Inflammatory macrophage treated with lipopolysaccharide for 4 hours (primary cell): ENCODE measurements around the gene NOL9.

ENCODE experiments used
- DNase-seq: peaks from one replicate; pipeline ENCODE4 v3.0.0-alpha.2; 2020

NOL9 gene

GRCh38 chr1:6588893-6589520 lies 34.7 kb upstream of the NOL9 start:
- DNase-seq, result peak; percentile 83

- DNase-seq, result no peak
Measured at GRCh38 chr1:6588128-6588892, 34.0 kb upstream of the NOL9 start.

DNA sequence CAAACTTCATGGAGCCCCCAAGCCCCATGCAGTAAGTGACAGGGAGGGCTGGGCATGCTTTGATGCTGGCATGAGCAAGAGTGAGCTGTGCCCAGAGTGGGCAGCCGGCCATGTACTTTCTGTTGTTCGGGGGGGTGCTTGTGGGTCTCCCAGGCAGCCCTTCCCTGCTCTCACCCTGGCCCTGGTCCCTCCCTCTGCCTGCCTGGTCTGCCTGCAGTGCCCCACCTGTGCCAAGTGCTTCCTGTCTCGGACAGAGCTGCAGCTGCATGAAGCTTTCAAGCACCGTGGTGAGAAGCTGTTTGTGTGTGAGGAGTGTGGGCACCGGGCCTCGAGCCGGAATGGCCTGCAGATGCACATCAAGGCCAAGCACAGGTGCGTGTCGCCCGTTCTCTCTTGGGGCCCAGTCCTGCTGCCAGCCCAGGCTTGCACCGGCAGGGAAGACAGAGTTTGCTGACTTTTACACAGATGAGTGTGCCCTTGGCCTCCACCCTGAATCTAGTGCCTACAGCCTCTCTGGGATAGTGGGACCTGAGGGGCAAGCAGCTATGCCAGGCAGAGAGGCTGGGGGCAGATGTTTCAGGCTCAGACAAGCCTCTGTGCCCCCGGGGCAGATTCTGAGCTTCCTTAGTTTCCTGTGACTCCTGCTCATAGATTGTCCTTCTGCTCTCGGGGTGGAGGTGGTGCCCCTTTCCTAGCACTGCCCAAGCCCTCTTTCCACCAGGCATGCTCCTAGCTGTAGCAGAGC lies 33.1 kb upstream of the NOL9 start:
- DNase-seq, result no peak

DNA sequence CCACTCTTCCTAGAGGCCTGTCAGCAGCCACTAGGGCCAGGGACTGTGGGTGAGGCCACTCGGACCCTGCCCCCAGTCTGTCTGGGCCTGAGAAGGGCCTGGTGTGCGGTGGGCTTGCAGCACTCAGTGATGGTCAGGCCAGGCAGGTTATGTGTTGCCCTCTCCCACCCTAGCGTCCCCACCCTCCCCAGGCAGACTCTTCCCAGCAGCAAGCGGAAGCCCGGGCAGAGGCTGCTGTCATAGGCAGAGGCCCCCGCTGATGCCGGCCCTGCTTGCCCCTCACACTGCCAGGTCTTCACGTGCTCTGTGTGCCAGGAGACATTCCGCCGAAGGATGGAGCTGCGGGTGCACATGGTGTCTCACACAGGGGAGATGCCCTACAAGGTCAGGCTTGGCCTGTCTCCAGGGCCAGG lies 32.1 kb upstream of the NOL9 start:
- no peak for DNase-seq

- no peak for DNase-seq
Measured at GRCh38 chr1:6585841-6586240, 31.5 kb upstream of the NOL9 start.

- no peak for DNase-seq
Measured at GRCh38 chr1:6585081-6585722, 30.9 kb upstream of the NOL9 start.

- DNase-seq, result no peak
Measured at GRCh38 chr1:6584126-6585080, 30.1 kb upstream of the NOL9 start.

GRCh38 chr1:6582370-6582769 lies 28.1 kb upstream of the NOL9 start:
- no peak for DNase-seq

DNA sequence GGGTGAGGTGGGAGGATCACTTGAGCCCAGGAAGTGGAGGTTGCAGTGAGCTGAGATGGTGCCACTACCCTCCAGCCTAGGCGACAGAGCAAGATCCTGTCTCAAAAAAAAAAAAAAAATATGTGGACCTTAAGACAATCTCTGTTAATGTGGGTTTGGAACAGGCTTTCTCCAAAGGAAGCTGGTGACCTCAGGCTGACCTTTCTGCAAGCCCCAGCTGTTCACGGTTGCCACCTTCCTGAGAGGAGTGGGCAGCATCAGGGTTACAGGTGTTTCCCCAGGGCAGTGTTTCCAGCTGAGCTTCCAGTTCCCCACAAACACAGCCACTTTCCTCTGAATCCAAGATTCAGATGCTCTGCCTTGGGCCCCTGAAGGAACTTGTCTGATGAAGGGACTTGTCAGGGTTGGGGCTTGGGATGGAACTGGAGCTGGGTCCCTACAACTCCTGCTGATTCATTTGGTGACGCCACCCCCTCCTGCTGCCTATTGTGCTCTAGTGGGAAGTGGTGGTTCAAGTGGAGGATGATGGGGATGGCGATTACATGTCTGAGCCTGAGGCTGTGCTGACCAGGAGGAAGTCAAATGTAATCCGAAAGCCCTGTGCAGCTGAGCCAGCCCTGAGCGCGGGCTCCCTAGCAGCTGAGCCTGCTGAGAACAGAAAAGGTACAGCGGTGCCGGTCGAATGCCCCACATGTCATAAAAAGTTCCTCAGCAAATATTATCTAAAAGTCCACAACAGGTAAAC lies 27.4 kb upstream of the NOL9 start:
- DNase-seq, result peak; percentile 89

GRCh38 chr1:6580593-6581409 lies 26.5 kb upstream of the NOL9 start:
- peak; percentile 41 for DNase-seq

DNA sequence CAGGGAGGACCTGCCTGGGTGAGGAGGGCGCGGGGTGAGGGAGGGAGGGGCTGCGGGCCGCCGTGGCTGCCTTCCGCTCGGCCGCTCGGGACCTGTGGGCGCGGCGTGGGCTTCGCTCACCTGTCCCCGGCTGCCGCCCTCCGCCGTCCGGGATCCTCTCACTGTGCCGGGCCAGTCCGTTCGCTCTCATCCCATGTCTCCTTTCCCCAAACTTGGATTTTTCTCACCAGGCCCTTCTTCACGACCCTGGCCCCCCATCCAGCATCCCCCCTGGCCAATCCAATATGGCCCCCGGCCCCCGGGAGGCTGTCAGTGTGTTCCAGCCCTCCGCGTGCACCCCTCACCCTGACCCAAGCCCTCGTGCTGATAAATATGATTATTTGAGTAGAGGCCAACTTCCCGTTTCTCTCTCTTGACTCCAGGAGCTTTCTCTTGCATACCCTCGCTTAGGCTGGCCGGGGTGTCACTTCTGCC lies 25.8 kb upstream of the NOL9 start:
- DNase-seq, result peak; percentile 70

GRCh38 chr1:6579374-6580118 lies 25.2 kb upstream of the NOL9 start, which contains the start of gene ZBTB48:
Gene ZBTB48, plus strand, starts transcription at chr1:6579994. Its CDS starts 616 bp downstream, at chr1:6580610.
- peak; percentile 99 for DNase-seq

DNA sequence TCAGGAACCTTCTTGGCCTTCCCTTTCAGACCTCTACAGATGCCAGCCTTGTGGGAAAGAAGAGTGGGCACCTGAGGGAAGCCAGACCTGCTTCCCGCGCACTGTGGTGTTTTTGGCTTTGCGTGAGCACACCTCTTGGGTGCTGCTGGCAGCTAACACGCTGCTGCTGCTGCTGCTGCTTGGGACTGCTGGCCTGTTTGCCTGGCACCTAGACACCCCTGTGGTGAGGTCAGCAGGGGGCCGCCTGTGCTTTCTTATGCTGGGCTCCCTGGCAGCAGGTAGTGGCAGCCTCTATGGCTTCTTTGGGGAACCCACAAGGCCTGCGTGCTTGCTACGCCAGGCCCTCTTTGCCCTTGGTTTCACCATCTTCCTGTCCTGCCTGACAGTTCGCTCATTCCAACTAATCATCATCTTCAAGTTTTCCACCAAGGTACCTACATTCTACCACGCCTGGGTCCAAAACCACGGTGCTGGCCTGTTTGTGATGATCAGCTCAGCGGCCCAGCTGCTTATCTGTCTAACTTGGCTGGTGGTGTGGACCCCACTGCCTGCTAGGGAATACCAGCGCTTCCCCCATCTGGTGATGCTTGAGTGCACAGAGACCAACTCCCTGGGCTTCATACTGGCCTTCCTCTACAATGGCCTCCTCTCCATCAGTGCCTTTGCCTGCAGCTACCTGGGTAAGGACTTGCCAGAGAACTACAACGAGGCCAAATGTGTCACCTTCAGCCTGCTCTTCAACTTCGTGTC lies 24.5 kb upstream of the NOL9 start:
- no peak for DNase-seq

GRCh38 chr1:6577831-6578525 lies 23.7 kb upstream of the NOL9 start:
- no peak for DNase-seq

DNA sequence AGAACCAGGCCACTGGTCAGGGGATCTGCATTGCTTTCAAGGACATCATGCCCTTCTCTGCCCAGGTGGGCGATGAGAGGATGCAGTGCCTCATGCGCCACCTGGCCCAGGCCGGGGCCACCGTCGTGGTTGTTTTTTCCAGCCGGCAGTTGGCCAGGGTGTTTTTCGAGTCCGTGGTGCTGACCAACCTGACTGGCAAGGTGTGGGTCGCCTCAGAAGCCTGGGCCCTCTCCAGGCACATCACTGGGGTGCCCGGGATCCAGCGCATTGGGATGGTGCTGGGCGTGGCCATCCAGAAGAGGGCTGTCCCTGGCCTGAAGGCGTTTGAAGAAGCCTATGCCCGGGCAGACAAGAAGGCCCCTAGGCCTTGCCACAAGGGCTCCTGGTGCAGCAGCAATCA lies 20.5 kb upstream of the NOL9 start:
- DNase-seq, result no peak

DNA sequence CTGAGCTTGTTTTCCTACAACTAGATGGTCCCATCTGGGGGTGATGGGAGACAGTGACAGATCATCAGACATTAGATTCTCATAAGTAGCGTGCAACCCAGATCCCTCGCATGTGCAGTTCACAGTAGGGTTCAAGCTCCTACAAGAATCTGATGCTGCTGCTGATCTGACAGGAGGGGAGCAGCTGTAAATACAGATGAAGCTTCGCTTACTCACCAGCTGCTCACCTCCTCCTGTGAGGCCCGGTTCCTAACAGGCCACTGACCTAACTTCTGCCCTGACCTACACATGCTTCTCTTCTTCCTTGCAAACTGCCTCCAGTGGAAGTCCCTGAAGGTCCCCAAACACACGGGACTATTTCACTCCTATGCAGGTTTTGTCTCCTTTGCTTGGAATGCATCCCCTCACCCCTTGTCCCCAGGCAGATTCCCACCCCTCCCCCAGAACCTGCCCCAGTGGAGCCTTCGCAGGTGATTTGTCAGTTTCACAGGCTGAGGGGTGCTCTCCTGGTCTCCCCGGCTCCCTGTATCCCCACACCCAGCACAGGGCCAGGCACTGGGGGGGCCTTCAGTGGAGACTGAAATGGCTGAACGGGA lies 19.8 kb upstream of the NOL9 start:
- no peak for DNase-seq

DNA sequence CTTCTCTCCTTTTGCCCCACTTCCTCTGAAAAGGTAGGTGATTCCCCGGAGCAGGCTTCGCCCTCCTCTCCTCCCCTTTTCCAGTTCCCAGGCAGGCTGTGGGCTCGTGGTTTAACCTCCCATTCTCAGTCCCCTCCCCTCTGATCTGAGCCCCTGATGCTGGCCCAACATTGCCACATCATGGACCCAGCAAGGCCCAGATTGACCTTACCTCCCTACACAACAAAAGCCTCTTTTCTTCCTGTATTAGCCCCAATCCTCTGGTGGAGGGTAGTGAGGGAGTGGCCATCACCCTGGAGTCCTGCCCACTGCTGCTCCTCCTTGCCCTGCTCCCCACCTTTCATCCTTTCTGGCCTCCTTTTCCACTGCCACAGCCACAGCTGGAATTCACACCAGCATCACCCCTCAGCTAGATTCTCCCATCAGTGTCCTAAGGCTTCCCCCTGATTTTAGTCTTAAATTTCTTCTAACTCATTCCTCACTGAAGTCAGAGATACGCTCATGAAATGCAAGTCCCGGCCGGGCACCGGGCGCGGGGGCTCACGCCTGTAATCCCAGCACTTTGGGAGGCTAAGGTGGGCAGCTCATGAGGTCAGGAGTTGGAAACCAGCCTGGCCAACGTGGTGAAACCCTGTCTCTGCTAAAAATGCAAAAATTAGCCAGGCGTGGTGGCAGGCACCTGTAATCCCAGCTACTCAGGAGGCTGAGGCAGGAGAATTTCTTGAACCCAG lies 18.5 kb upstream of the NOL9 start:
- no peak for DNase-seq
